ENCODE measurements around the gene SPRY1.

GRCh38 chr4:123417813-123418212, 21.2 kb downstream of the SPRY1 start:
- TF ChIP-seq REST (IDR thresholded peaks at IDR 0.05; ENCODE audit: low read depth) (no peak), TAF1 (IDR thresholded peaks at IDR 0.05; ENCODE audit: low read depth) (no peak), EP300 (IDR thresholded peaks at IDR 0.05; ENCODE audit: borderline replicate concordance) (no peak), EGR1 (IDR thresholded peaks at IDR 0.05) (no peak), RAD21 (IDR thresholded peaks at IDR 0.05; ENCODE audit: low read depth) (no peak), CEBPB (IDR thresholded peaks at IDR 0.05) (no peak), YY1 (IDR thresholded peaks at IDR 0.05; ENCODE audit: low read depth) (no peak)
- TF ChIP-seq, protein P1, sequence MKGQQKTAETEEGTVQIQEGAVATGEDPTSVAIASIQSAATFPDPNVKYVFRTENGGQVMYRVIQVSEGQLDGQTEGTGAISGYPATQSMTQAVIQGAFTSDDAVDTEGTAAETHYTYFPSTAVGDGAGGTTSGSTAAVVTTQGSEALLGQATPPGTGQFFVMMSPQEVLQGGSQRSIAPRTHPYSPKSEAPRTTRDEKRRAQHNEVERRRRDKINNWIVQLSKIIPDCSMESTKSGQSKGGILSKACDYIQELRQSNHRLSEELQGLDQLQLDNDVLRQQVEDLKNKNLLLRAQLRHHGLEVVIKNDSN (IDR thresholded peaks at IDR 0.05) = no peak
- TF ChIP-seq, protein P2, sequence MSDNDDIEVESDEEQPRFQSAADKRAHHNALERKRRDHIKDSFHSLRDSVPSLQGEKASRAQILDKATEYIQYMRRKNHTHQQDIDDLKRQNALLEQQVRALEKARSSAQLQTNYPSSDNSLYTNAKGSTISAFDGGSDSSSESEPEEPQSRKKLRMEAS (IDR thresholded peaks at IDR 0.05) = no peak

Measured in Ishikawa (cell line).